Nephron progenitor cell (in vitro differentiated cells): Measurements from ENCODE around the gene MCTP1.

Experiments used
- DNase-seq: peaks from one replicate; pipeline ENCODE4 v3.0.0; 2021
- H3K27ac Mint-ChIP-seq: 2 replicates; pipeline ENCODE4 v1.8.0; 2021; ENCODE audit warnings: mild to moderate bottlenecking, moderate library complexity, mixed read lengths
- H3K27me3 Mint-ChIP-seq: 2 replicates; pipeline ENCODE4 v1.8.0; 2021; ENCODE audit warnings: mild to moderate bottlenecking, low read depth, mixed read lengths; ENCODE audit not compliant: poor library complexity
- H3K36me3 Mint-ChIP-seq: 2 replicates; pipeline ENCODE4 v1.8.0; 2021; ENCODE audit warnings: low read depth, mixed read lengths
- H3K4me1 Mint-ChIP-seq: 2 replicates; pipeline ENCODE4 v1.8.0; 2021; ENCODE audit warnings: mixed read lengths
- H3K4me3 Mint-ChIP-seq: 2 replicates; pipeline ENCODE4 v1.8.0; 2021; ENCODE audit warnings: mild to moderate bottlenecking, moderate library complexity, mixed read lengths
- H3K9me3 Mint-ChIP-seq: 2 replicates; pipeline ENCODE4 v1.8.0; 2021; ENCODE audit warnings: mild to moderate bottlenecking, moderate library complexity, mixed read lengths
- CTCF ChIP-seq: fragments of 200-600 bp; sonication (generic); IDR thresholded peaks from 2 replicates; pipeline ENCODE4 v1.5.0; 2021; ENCODE audit warnings: antibody characterized with exemption

Gene MCTP1

GRCh38 chr5:94689908-94690307, 595.0 kb downstream of the MCTP1 start:
- no peaks in the 10 kb centered on the region for H3K9me3 Mint-ChIP-seq
- no peak for DNase-seq
- peaks cover 22% of the 10 kb centered on the region for H3K36me3 Mint-ChIP-seq
- no peaks in the 10 kb centered on the region for H3K27me3 Mint-ChIP-seq
- H3K4me3 Mint-ChIP-seq: no peak overlapping the region
- no peak for TF ChIP-seq CTCF
- H3K27ac Mint-ChIP-seq: no peak overlapping the region
- peaks cover 25% of the 10 kb centered on the region for H3K4me1 Mint-ChIP-seq

DNA sequence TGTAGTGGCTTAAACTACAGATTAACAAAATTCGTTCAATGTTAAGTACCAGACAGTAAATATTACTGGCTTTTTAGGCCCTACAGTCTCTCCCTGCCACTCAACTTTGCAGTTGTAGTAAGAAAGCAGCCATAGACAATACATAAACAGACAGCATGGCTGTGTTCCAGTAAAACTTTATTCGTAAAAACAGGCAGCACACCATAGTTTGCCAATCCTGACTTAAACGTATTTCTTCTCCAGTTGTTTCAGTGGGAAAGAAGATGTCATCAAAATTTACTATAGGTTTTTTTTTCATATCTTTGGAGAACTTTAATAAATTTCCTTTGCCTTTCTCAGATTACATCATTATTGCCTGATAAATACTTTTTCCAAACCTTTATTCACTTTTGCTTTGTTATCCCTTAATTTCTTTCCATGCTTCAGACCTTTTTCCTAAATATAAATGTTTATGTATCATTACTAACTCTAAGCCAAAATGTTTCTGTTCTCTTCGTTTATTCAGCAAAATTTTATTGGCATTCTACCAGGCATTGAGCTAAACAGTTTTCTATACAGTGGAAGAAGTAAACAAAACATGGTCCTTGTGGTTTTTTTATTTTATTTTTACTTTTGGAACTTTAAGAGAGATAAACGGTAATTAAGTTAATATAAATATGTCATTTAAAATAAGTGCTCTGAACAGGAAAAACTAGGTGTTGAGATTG, 601.9 kb downstream of the MCTP1 start:
- Mint-ChIP-seq H3K4me1 (peaks cover 5% of the 10 kb centered on the region), H3K36me3 (peaks cover 62% of the 10 kb centered on the region), H3K27me3 (peaks cover 1% of the 10 kb centered on the region), H3K9me3 (no peaks in the 10 kb centered on the region), H3K4me3 (no peak overlapping the region), H3K27ac (peak overlapping the region; percentile 62)
- DNase-seq: no peak
- no peak for TF ChIP-seq CTCF

GRCh38 chr5:94675965-94676618, 608.8 kb downstream of the MCTP1 start:
- Mint-ChIP-seq H3K9me3 (no peaks in the 10 kb centered on the region), H3K36me3 (peaks cover 21% of the 10 kb centered on the region), H3K4me3 (no peak overlapping the region), H3K27me3 (peaks cover 3% of the 10 kb centered on the region), H3K27ac (peak overlapping the region; percentile 48), H3K4me1 (peaks cover 5% of the 10 kb centered on the region)
- no peak for TF ChIP-seq CTCF
- no peak for DNase-seq

GRCh38 chr5:94674490-94675382, 610.2 kb downstream of the MCTP1 start:
- no peak overlapping the region for H3K4me3 Mint-ChIP-seq
- no peak overlapping the region for H3K27ac Mint-ChIP-seq
- TF ChIP-seq CTCF: no peak
- peaks cover 4% of the 10 kb centered on the region for H3K4me1 Mint-ChIP-seq
- no peaks in the 10 kb centered on the region for H3K9me3 Mint-ChIP-seq
- peaks cover 20% of the 10 kb centered on the region for H3K36me3 Mint-ChIP-seq
- H3K27me3 Mint-ChIP-seq: peaks cover 3% of the 10 kb centered on the region
- DNase-seq: no peak

DNA sequence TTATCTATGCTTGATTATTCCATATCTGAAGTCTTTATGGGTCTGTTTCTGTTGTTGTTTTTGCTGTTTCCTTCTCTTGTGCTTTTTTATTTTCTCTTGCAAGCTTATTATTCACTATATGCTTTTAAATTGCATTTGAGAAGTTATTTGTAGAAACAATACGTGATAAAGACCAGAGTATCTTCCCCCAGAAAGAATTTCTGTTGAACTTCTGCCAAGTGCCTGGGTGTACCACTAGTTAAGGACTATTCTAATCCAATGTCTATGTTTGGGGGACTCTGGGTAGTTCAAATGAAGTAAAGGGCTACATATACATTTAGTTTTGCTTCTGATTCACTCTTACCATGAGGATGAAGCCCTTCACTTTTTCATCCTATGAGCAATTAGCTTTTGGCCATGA, 612.1 kb downstream of the MCTP1 start:
- Mint-ChIP-seq H3K27ac (no peak overlapping the region), H3K4me1 (no peaks in the 10 kb centered on the region), H3K27me3 (no peaks in the 10 kb centered on the region), H3K9me3 (no peaks in the 10 kb centered on the region), H3K36me3 (peaks cover 16% of the 10 kb centered on the region), H3K4me3 (no peak overlapping the region)
- no peak for TF ChIP-seq CTCF
- no peak for DNase-seq
